Stimulated activated CD8-positive, alpha-beta memory T cell treated with anti-CD3 and anti-CD28 coated beads, Interleukin-4, amount 100 ng/mL, for 4 hours (primary cell): ENCODE results near the gene CDK6.
"Not testable (repeated sequence)": the region's sequence is repeated elsewhere in the genome, so short reads cannot be mapped to it uniquely, and the experiment has no call there.

Experiments used
- DNase-seq, 2 donors: peaks; one replicate each; pipeline ENCODE4 v3.0.0-alpha.2; 2020; ENCODE audit warnings: low read depth in 2 of 2, low spot score in 1 of 2

The CDK6 gene

GRCh38 chr7:92763636-92764423, 72.5 kb downstream of the CDK6 start:
- no peak for DNase-seq

GRCh38 chr7:92762851-92763250, 73.5 kb downstream of the CDK6 start:
- no peak for DNase-seq

GRCh38 chr7:92761391-92762097, 74.8 kb downstream of the CDK6 start:
- DNase-seq = no peak

- DNase-seq = no peak
Observed at GRCh38 chr7:92758796-92759431, 77.5 kb downstream of the CDK6 start.

- DNase-seq = not testable (repeated sequence)
Observed at GRCh38 chr7:92757311-92757910, 79.0 kb downstream of the CDK6 start.

- DNase-seq = no peak
Observed at GRCh38 chr7:92755680-92756079, 80.7 kb downstream of the CDK6 start.

GRCh38 chr7:92754919-92755581, 81.3 kb downstream of the CDK6 start:
- DNase-seq = no peak

- no peak for DNase-seq
Observed at GRCh38 chr7:92753614-92754013, 82.8 kb downstream of the CDK6 start.

GRCh38 chr7:92751902-92752901, 84.2 kb downstream of the CDK6 start:
- DNase-seq = no peak

GRCh38 chr7:92750946-92751345, 85.4 kb downstream of the CDK6 start:
- DNase-seq = no peak

- no peak for DNase-seq
Observed at GRCh38 chr7:92750447-92750839, 85.9 kb downstream of the CDK6 start.

GRCh38 chr7:92749832-92750446, 86.4 kb downstream of the CDK6 start:
- no peak for DNase-seq

GRCh38 chr7:92749327-92749755, 87.0 kb downstream of the CDK6 start:
- DNase-seq = no peak

GRCh38 chr7:92748495-92748894, 87.9 kb downstream of the CDK6 start:
- no peak for DNase-seq

- DNase-seq = no peak
Observed at GRCh38 chr7:92747041-92747835, 89.1 kb downstream of the CDK6 start.

GRCh38 chr7:92745241-92745640, 91.1 kb downstream of the CDK6 start:
- no peak for DNase-seq

- not testable (repeated sequence) for DNase-seq
Observed at GRCh38 chr7:92744180-92744579, 92.2 kb downstream of the CDK6 start.

- no peak for DNase-seq
Observed at GRCh38 chr7:92742186-92742585, 94.2 kb downstream of the CDK6 start.

GRCh38 chr7:92740700-92741126, 95.7 kb downstream of the CDK6 start:
- no peak for DNase-seq
